CD1c-positive myeloid dendritic cell (primary cell): ENCODE results near the gene NMNAT3.

Source experiments
- DNase-seq: peaks from one replicate; pipeline ENCODE4 v3.0.0-alpha.2; 2016; ENCODE audit errors: extremely low spot score

NMNAT3 gene

GRCh38 chr3:139578783-139579182 is 99.0 kb downstream of the NMNAT3 start:
- DNase-seq = no peak

DNA sequence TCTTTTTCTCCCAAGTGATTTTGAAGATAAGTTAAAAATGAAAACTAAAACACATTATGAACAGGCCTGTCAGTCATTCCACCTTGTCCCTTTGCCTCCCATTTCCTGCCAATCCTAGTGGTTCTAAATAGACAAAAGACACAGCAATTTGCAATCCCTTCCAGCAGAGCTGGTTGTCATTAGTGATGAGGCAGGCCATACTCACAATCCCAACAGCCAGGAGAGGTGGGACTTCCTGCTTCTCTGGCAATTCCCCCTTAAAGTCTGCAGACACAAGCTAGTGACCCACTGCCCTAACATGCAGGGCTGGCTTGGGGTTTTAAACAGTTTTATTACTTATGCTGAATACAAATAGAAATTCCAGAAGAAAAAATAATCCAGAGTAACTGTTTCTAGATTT is 99.9 kb downstream of the NMNAT3 start:
- DNase-seq = no peak

DNA sequence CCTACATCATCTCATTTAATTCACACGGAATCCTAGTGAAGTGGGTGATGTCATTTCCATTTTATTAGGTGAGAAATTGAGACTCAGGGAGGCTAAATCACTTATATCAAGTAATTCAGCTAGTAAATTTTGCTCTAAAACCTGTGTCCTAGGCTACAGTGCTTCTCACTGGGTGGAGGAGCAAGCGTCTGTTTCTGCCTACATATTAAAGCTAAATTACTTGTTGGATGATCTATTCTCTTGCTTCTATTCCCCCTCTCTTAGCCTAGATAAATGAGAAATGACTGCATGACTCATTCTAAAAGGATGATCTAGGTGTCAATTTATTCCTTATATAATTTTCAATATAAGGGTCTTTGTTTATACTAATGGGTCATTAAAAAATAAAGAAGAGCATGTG is 100.4 kb downstream of the NMNAT3 start:
- DNase-seq = no peak

GRCh38 chr3:139574026-139574947 is 103.5 kb downstream of the NMNAT3 start:
- no peak for DNase-seq

- peak; percentile 81 for DNase-seq
Observed at GRCh38 chr3:139572847-139573672, 104.7 kb downstream of the NMNAT3 start.

- DNase-seq = peak; percentile 49
Observed at GRCh38 chr3:139571711-139572110, 106.1 kb downstream of the NMNAT3 start.

GRCh38 chr3:139564294-139564861 is 113.4 kb downstream of the NMNAT3 start:
- DNase-seq = no peak

DNA sequence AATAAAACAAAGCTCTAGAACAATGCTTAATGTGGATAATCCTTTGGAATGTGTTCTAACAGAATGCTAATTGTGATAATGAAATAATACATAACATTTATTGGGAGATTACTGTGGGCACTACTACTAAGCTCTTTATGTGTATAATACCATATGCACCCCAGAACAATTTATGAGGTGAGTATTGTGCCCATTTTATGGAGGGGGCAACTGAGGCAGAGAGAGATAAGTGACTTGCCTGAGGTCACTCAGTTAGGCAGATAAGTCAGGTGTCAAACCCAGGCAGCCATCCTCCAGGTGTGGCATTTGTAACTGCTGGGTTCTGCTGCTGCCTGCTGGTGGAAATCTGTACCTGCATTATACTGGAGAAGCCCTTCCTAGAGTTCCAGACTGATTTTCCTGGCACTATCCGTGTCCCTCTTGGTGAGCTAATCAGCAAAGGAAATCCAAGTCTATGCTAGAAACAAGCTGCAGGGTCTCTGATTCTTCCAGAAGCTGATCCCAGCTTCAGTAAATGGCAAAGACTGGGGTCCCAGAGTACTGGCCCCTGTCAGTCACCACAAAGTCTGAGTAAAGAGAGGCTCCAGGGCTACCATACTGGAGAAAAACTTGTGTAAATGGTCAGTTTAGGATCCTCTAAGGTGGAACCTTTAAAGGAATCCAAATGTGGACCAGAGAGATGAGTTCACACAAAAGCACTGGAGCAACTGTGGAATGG is 115.7 kb downstream of the NMNAT3 start:
- DNase-seq = peak; percentile 9

DNA sequence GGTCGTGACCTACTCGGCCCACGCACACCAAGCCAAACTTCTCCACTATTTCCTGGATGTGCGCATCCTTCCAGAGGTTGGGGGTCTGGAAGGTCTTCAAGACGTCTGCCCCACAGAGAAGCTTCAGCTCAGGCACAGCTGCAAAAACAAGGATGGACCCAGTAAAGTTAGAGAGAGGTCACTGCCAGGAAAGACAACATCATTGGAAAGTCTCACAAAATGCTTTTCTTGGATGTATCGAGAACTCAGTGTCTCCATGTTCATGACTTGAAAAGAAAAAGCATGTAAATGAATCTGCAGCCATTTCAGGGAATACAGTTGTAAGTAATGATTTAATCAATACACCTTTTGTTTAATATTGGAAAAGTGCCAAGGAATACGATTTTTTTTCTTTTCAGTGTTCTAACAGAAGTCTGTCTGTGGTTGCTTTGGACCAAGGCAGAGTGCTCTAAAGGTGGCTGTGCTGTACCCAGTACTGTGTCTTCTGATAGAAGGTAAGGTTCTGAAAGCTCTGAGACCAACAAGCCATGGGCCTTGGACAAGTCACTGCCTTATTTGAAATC is 116.4 kb downstream of the NMNAT3 start:
- no peak for DNase-seq

- DNase-seq = no peak
Observed at GRCh38 chr3:139560411-139560810, 117.4 kb downstream of the NMNAT3 start.

DNA sequence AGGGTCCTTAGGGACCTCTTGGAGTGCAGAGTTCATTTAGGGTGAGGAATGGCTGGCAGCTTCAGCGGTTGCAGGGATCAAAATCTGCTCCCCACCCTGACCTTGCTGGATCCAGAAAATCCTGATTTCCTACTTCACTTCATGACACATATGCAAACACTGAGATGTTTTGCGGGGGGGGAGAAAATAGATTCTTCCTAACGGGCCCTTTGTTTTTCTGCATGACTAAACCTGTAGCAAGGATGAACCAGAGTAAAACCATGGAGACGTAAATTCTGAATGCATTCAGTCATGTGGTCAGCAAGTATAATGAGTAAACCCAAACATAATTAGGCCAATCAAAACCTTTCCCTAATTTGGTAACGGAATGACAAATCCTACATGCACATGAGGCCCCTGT is 118.2 kb downstream of the NMNAT3 start:
- DNase-seq = no peak

DNA sequence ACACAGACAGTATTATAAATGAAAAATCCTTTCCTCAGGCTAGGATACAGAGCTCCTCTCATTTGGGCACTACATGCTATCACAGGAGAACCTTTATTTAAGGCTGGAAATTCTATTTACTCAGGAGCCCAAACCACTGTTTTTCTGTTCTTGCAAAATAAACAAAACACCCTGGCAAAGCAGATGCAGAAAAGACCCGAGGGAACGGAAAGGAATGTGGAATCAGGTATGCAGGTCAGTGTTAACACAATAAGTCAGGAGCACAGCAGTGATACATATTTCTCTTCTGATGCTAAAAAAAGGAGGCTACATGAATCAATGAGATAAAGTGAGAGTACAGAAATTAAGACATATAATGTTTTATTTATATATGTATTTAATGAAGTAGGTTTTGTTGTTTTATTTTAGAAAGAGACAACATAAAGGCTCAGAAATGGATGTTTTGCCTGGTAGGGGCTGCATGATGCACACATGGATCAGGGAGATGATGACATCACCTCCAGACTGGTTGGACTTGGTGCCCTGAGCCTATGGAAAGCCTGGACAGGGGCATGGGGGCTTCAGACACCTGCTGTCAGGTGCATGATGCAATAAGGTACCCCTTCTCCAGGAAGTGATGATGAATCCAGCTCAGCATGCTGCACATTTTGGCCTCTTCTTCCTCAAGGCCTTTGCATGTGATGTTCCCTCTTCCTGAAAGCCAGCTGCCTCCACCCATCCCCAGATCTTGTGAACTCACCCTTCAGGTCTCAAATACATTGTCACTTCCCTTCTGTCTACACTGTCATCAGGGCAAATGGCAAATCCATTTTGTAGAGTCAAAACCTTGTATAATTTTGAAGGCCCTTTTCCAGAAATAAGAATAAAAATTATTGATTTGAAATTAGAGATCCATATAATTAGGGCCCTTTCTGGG is 119.2 kb downstream of the NMNAT3 start:
- DNase-seq = no peak

DNA sequence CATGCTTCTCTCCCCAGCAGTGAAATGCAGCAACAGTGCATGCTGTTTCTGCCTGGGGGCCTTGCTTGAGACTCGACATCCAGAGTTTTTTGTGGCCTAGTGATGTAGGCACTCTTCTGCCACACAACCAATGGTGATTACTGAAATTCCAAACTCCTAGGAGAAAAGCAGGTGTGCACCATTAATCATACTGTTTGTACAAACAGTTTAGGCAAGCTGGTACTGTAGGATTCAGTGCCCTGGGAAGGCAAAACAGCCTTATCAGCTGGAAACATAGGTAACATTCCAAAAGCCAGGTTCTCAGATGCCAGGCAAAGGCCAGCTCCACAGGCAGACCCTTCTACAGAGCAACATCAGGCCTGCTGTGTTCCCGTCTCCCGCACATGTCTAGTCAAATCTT is 120.7 kb downstream of the NMNAT3 start:
- DNase-seq = no peak

DNA sequence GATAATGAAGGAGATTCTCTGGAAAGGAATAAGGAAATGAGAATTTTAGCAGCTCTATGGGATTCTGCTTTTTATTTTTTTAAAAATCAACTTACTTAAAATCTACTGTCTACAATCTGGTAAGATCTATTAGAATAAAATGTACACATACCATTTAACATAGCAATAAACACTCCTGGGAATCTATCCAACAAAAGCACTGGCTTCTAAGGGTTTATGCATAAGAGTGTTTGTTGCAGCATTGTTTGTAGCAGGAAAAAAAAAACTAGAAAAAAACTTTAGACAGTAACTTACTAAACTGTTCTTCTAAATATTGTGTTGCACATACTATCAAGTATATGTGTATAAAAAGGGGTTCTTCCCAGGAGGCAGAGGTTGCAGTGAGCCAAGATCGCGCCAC is 122.5 kb downstream of the NMNAT3 start:
- no peak for DNase-seq

GRCh38 chr3:139554628-139555027 is 123.1 kb downstream of the NMNAT3 start:
- DNase-seq = no peak

DNA sequence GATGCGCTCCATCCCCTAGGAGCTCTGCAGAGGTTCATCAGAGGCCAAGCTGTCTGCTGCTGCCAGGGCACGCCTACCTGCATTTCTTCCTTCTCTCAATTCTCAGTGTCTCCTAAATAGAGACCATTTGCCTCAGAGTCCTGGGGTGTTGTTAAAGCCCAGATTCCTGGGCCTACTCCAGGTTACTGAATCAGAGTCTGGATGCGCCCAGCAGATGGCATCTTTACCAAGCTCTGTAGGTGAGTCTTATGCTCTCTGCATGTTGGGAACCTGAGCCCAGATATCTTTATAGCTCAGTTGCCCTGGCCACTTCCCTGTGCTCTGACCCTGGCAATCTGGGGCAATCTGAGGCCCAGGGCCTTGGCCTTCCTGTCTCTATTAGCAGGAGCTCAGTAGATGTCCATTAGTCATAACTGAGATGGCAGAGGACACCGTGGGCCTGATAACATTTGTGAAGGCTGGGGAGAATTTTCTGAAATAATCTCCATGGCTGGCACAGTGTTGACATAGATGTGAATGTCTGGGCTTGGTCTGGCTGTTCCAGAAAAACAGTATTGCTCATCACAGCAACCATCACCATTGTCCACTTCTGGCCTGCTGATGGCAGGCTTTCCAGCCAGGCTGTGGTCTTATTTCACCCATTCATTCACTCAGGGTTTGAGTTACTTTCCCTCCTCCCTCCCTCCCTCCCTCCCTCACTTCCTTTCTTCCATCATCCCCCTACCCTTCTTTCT is 125.0 kb downstream of the NMNAT3 start:
- no peak for DNase-seq

- no peak for DNase-seq
Observed at GRCh38 chr3:139548801-139549200, 129.0 kb downstream of the NMNAT3 start.

GRCh38 chr3:139547666-139548065 is 130.1 kb downstream of the NMNAT3 start:
- no peak for DNase-seq

GRCh38 chr3:139546772-139547171 is 131.0 kb downstream of the NMNAT3 start:
- DNase-seq = no peak
